GM10266 (cell line): ENCODE measurements around the gene ESYT2.

Experiments used
- DNase-seq: peaks from one replicate; pipeline ENCODE4 v3.0.0; 2012; ENCODE audit errors: extremely low spot score
- TF ChIP-seq, protein P1 (sequence below): IDR thresholded peaks from 2 replicates; pipeline ENCODE4 v1.5.1; 2012; ENCODE audit warnings: mild to moderate bottlenecking, low read depth; ENCODE audit not compliant: control insufficient read depth, insufficient read depth; ENCODE audit errors: missing control alignments

ESYT2 gene

DNA sequence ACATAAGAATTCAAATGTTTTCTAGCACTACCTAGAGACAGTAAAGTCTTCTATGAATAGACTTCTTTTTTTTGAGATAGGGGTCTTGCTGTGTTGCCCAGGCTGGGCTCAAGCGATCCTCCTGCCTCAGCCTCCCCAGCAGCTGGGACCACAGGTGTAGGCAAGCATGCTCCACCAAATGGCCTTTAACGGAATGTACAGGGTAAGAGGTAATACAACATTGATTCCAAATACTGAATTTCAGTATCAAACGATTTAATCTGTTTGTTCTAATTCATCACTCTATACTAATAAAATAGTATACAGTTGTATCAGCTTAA lies 68.9 kb downstream of the ESYT2 start:
- DNase-seq: no peak
- TF ChIP-seq, protein P1, sequence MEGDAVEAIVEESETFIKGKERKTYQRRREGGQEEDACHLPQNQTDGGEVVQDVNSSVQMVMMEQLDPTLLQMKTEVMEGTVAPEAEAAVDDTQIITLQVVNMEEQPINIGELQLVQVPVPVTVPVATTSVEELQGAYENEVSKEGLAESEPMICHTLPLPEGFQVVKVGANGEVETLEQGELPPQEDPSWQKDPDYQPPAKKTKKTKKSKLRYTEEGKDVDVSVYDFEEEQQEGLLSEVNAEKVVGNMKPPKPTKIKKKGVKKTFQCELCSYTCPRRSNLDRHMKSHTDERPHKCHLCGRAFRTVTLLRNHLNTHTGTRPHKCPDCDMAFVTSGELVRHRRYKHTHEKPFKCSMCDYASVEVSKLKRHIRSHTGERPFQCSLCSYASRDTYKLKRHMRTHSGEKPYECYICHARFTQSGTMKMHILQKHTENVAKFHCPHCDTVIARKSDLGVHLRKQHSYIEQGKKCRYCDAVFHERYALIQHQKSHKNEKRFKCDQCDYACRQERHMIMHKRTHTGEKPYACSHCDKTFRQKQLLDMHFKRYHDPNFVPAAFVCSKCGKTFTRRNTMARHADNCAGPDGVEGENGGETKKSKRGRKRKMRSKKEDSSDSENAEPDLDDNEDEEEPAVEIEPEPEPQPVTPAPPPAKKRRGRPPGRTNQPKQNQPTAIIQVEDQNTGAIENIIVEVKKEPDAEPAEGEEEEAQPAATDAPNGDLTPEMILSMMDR: no peak

GRCh38 chr7:158759749-158760444 lies 69.4 kb downstream of the ESYT2 start:
- TF ChIP-seq, protein P1: no peak
- DNase-seq: no peak

GRCh38 chr7:158759245-158759614 lies 70.1 kb downstream of the ESYT2 start:
- DNase-seq: no peak
- TF ChIP-seq, protein P1: no peak

GRCh38 chr7:158758586-158759244 lies 70.6 kb downstream of the ESYT2 start:
- TF ChIP-seq, protein P1: no peak
- no peak for DNase-seq

DNA sequence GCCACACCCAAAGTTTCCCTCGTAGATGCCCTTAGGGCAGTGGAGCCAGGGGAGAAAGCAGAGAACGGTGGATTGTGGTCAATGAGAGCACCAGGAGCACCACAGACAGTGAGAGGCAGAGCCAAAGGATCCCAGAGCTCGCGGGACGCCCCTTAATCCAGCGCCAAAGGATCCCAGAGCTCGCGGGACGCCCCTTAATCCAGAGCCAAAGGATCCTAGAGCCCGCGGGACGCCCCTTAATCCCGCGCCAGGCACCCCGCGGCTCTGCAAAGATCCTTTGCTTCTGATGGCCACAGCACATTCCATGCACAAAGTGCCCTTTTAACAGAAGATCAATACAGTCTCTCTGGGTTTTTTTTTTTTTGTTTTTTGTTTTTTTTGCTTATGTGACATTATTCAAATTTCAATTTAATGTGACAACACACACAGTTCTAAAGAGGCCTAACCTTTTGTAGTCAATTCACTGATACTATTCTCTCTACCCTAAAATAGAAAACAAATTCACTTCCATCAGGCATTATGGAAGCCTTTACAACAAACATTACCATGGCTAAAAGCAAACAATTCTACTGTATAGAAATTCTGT lies 71.8 kb downstream of the ESYT2 start:
- TF ChIP-seq, protein P1: no peak
- no peak for DNase-seq

DNA sequence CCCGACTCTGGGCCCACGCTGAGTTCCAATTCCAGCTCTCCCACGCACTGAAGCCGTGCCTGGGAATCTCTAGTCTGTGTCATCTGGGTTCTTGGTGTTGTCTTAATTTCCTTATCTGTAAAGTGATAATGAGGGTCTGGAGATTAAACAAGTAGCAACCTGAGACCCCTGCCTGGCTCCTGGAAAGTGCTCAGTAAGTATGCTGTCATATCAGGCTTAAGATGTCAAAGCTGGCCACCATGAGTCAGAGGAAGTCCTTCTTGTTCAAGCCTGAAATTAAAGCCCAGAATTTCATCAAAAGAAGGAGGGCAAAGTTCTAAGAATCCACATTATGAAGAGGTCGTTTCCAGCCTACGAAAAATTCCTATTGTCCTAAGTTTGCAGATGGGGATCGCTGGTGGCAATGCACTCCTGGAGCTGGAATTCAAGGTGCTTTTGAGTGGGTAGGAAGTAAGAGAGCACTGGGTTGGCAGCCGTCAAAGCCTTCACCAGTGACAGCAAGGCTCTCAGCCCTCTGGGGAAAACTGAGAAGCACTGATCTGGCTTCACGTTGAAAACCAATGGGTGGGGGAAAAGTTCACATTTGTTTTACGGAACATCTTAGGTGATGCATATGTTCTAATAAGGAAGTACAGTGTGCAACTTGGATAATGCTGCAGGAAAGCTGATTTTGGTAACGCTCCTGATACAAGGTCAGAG lies 74.4 kb downstream of the ESYT2 start:
- TF ChIP-seq, protein P1: no peak
- DNase-seq: no peak
